NCI-H446 treated with DMSO at 0.1 percent for 48 hours (cell line): ENCODE measurements around the gene MAP3K7CL.
"Not testable (repeated sequence)": the region's sequence is repeated elsewhere in the genome, so short reads cannot be mapped to it uniquely, and the experiment has no call there.

Experiments
- DNase-seq: peaks from one replicate; lab custom pipeline; 2025; lab: John Stamatoyannopoulos, UW

MAP3K7CL gene

DNA sequence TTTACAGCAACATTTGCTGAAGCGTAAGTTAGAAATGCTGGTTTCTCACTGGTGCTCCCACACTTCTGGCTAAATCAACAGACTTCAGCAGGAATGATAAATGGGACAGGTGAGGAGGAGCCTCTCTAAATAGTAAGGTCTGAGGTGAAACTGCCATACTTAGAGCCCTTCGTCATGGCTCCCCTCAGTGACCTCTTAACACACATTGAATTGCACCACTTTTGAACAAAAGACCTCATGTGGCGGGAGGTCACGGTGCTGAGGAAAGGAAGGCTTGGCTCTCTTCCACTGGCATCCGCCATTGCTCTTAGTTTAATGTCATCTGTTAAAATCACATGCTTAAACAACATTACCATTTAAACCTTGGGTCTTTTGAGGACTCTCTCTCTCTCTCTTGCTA, 3.4 kb downstream of the MAP3K7CL start:
- no peak for DNase-seq

DNA sequence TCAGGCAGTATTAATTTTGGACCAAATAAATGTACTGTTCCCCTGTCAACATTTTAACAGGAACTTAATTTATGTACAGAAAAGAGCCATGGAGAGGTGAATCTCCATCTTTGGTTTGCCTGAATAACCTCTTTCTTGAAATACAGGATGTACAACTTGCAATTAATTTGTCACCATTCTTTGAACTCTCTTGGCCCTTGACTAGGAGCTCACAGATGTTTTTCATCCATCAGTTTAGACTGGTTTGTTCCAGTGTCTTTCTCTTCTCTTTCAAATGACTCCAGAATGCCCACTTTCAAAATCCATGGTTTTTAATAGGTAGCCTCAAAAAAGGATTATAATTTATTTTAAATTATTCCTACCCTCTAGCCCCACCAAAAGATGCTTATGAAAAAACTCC, 5.0 kb downstream of the MAP3K7CL start:
- no peak for DNase-seq

DNA sequence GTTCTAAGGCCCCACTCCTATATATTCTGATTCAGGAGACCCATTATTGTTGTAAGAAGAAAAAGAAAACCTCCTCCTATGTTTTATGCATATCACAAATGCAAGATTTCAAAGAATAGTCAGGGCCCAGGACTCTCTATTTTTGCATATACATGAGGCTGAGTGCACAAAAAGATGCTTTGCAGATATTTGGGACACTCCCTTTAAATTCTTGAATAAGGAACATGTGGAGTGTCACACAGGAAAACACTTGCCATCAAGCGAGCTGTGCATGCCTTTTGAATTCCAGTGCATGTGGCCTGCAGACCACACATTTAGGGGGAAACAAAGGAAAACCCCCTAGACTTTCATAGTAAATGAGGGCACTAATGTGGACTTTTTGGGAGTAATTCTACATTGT, 5.6 kb downstream of the MAP3K7CL start:
- DNase-seq, result no peak

DNA sequence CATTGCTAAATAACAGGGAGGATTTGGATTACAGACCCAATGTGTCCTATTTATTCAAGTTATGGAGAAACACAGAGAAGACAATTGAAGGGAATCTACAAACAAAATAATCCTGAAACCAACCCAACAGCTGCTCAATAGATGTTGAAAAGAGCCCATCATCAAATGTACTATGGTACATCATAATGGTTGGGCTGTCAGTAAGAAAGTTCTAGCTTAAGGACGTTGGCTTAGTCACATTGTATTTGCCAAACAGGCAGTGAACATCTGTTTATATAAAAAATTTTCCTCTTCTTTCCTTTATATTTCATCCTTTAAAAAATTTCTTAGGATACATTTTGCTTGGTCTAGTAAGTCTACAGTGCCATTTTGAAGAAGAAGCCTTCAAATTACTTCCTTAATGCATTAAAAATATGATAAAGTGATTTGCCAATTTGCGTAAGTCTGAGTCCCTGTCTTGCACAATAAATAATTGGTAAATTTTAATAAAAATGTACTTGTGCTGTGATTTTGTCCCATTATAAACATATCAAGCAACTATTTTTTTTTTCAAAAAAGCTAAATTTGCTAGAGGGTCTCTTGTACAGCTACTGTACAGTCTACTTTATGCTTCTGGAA, 14.4 kb downstream of the MAP3K7CL start:
- peak; percentile 29 for DNase-seq

GRCh38 chr21:29145354-29145782, 14.9 kb downstream of the MAP3K7CL start:
- peak; percentile 98 for DNase-seq

- peak; percentile 72 for DNase-seq
These were observed 15.5 kb downstream of the MAP3K7CL start for GRCh38 chr21:29145852-29146453.

GRCh38 chr21:29146726-29147125, 16.3 kb downstream of the MAP3K7CL start:
- no peak for DNase-seq

DNA sequence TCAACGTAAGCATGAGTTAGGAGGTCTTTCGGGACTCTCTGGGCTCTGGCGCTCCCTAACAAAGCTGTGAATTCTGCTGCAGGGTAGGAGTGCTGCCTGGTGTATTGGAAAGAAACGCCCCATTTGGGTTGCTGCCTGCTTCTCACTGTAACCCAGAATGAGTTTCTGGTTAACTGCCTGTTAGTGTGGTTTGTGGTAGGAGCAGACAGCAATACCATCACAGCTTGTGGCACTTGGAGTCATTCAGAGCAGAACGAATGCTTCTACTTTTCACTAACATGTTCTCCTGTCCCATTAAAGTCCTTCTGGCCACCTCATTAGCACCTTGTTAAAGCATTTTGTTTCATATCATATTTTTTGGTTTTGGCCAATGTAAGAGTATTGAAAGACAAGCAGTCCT, 18.1 kb downstream of the MAP3K7CL start:
- peak; percentile 62 for DNase-seq

GRCh38 chr21:29149808-29150425, 19.5 kb downstream of the MAP3K7CL start:
- no peak for DNase-seq

DNA sequence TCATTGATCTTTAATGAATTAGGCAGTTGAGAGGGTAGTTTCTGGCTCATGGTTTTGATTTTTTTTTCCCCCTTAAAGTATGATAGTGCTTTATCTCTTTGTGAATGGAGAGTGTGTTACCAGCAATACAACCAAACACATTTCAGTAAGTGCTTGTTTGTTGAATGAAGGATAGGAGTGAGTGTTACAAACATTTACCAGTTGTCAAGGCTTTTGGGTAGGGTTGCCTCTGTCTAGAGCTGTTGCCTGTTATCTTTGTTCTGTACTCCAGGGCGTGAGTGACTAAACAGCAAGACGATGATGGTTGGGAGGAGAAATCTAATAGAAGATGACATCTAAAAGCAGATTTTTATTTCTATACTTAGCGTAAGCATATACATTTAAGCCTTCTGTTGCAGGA, 21.5 kb downstream of the MAP3K7CL start:
- DNase-seq, result no peak

DNA sequence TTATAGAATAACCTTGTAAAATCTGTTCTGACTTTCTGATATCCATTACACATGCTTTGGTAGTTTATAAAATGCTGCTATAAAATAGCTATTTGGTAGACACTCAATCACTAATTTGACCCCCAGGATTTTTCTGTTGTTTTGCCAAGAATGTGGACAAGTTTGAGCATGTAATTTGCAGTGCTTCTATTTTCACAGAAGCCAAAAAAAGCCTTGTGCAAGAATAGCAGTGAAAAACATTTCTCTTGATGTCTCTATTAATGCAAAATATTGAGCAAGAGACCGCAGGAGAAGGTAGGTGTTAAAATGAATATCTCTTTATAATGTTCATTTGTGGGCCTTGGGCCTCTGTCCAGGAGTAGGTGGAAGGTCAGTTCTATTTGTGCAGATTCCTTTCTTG, 22.5 kb downstream of the MAP3K7CL start:
- DNase-seq, result peak; percentile 41

GRCh38 chr21:29154270-29154669, 23.8 kb downstream of the MAP3K7CL start:
- DNase-seq, result no peak

DNA sequence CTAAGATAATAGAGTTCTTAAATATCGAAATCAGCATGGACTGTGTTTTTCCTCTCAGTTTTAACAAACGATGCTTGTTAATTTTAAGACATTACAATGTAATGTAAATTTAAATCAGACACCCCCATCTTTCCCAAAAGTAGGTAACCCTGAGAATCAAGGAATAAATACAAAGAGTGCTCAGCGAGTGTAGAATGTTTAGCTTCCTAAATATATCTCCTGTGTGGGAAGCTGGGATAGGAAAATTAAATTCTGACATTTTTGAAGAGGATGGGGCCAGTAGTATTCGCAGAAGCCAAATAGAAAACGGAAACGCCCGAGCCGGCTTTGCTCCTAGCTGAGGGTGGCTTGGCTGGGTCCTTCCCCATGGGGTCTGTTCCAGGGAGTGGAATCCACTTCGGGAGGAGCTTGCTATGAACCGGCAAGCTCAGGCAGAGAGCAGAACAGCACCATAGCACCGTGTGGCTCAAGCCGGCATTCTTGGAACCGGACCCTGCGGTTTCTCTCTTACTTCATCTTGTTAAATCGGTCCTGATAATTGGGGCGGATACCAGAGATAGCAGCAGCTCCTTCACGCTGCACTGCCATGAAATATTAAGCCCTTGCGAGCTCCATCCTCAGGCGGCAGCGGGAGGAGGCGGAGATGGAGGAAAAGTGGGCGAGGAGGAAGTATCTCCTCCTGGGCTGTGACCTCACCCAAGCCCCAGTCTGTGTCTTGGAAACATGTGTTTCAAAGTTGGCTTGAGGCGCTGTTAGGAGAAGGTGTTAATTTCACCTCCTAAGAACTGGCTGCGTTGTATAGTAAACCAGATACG, 24.9 kb downstream of the MAP3K7CL start:
- no peak for DNase-seq

GRCh38 chr21:29155933-29156260, 25.5 kb downstream of the MAP3K7CL start:
- no peak for DNase-seq

DNA sequence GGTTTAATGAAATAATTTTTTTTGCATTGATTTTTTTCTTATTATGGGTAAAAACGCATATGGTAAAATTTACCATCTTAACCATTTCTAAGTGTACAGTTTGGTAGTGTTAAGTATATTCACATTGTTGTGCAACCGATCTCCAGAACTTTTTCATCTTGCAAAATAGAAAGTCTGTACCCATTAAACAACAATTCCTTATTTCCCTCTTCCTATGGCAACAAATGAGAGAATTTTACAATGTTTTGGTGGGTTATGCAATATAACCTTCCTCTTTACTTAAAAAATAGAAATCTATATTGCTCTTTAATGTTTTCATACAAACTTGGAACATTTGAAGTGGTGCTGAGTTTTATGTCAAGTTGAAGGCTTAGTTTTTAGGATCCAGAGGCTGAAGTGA, 26.6 kb downstream of the MAP3K7CL start:
- DNase-seq, result no peak

DNA sequence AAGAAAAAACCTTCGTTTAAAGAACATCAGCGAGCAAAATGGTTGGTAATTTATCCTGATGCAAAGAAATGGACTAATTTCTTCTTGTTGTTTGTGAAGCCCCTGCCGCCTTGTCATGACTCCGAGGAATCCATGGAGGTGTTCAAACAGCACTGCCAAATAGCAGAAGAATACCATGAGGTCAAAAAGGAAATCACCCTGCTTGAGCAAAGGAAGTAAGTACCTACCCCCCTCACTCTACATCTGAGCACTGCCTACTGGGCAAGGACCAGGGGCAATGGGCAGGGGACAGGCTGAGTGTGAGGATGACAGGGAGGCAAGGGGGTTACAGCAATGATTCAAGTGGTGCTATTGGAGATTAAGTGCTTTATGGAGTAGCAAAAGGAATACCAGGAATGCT, 29.4 kb downstream of the MAP3K7CL start:
- no peak for DNase-seq

GRCh38 chr21:29162825-29163224, 32.4 kb downstream of the MAP3K7CL start:
- DNase-seq, result peak; percentile 7

GRCh38 chr21:29163341-29164115, 33.1 kb downstream of the MAP3K7CL start:
- DNase-seq, result peak; percentile 19

DNA sequence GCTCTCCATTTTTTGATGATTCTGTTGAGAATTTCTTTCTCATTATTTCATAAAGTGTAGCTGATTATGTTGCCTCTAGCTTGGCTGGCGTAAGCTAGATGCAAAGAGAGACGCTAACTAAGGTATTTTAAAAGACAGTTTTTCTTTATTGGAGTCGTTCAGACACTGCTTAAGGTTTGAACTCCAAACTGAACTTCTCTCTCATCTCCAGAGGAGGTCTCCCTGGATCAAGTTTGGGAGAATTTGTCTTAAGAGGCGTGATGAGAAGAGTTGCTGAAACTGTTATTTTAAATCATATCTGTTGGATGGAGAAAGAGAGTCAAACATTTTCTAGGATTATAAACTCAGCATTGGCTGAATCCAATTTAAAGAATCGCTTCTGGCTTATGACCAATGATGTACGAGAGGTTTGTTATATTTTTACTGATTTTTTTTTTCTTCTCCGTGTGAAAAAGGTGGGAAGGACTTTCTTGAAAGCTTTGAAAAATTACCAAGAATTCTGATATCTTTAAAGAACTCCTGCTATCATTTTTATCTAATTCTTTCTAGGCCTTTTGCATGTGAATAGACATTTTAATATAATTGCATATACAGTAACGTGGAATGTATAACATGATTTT, 34.0 kb downstream of the MAP3K7CL start:
- peak; percentile 51 for DNase-seq

- DNase-seq, result no peak
These were observed 35.9 kb downstream of the MAP3K7CL start for GRCh38 chr21:29166323-29166722.

DNA sequence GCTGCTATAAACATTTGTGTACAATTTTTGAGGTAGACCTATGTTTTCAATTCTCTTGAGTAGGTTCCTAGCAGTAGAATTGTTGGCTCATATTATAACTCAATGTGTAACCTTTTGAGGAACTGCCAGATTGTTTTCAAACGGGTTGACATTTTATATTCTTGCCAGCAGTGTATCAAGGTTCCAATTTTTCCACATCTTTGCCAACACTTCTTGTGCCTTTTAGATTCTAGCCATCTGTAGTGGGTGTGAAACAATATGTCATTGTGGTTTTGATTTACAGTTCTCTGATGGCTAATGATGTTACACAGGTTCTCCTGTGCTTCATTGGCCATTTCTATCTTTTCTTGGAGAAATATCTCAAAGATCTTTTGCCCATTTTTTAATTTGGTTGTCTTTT, 36.4 kb downstream of the MAP3K7CL start:
- DNase-seq, result peak; percentile 91

GRCh38 chr21:29167481-29167880, 37.0 kb downstream of the MAP3K7CL start:
- not testable (repeated sequence) for DNase-seq
